ENCODE measurements around the gene PTH2.

DNA sequence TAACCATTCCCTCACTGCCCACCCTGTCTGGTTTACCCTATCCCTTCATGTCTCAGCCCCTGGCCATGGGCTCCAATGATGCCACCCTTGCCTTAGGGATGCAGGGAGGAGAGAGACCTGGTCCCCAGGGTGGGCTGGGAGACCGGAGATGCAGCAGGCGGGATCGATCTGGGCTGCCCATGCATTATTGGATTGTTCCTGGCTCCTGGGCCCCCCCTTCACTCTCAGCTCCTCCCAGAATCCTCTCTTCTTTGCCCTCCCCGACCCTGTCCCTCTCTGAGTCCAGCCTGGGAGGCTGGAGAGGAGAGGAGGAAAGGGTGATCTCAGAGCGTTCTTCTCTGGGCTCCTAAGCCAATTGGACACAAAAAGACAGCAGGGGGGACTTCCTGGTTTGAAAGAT is 29.4 kb downstream of the PTH2 start:
- TF ChIP-seq, protein P1, sequence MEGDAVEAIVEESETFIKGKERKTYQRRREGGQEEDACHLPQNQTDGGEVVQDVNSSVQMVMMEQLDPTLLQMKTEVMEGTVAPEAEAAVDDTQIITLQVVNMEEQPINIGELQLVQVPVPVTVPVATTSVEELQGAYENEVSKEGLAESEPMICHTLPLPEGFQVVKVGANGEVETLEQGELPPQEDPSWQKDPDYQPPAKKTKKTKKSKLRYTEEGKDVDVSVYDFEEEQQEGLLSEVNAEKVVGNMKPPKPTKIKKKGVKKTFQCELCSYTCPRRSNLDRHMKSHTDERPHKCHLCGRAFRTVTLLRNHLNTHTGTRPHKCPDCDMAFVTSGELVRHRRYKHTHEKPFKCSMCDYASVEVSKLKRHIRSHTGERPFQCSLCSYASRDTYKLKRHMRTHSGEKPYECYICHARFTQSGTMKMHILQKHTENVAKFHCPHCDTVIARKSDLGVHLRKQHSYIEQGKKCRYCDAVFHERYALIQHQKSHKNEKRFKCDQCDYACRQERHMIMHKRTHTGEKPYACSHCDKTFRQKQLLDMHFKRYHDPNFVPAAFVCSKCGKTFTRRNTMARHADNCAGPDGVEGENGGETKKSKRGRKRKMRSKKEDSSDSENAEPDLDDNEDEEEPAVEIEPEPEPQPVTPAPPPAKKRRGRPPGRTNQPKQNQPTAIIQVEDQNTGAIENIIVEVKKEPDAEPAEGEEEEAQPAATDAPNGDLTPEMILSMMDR (IDR thresholded peaks at IDR 0.05; ENCODE audit: insufficient read depth, low read depth, low read length), result no peak
- no peak for TF ChIP-seq EZH2 (IDR thresholded peaks at IDR 0.05; ENCODE audit: insufficient read depth, low read length)
